Measurements from ENCODE around the gene AWAT2.

DNA sequence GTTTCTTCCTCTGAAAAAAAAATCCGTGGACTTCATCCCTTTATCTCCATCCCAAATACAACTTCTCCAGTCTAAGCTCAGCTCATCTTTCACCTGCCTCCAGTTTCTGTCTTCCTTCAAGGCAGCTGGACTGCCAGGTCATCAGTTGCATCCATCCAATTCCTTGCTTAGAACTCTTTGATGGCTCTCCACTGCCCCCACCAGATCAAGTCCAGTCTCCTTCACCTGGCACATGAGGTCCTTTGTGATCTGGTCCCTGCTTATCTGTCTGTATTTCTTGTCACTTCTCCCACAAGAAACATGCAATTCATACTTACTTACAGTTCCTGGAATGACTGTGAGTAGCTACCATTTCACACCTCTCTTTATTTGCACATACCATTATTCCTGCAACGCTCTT, 46.3 kb upstream of the AWAT2 start:
- TF ChIP-seq POLR2A (IDR thresholded peaks at IDR 0.05) (no peak), CTCF (IDR thresholded peaks at IDR 0.05) (no peak), POLR2AphosphoS5 (IDR thresholded peaks at IDR 0.05) (no peak)

Measured in breast epithelium (tissue), 3 donors.